Tibial artery (tissue), 4 donors: ENCODE measurements around the gene LTB4R2.

Source experiments
- DNase-seq, 2 donors: peaks; one replicate each; pipeline ENCODE4 v3.0.0-alpha.2; 2019
- H3K27ac ChIP-seq, 2 donors: fragments of 200-600 bp; sonication (generic) in 1 of 2; 1 replicate in 1 of 2; 2 replicates in 1 of 2; pipeline ENCODE4 v1.5.1; 2018 to 2019; ENCODE audit warnings: mild to moderate bottlenecking in 1 of 2
- H3K27me3 ChIP-seq, 2 donors: fragments of 200-600 bp; sonication (generic) in 1 of 2; one replicate each; pipeline versions ENCODE4 v1.5.1 to v1.6.0; 2016 to 2019
- H3K36me3 ChIP-seq, 3 donors: fragments of 200-600 bp; sonication (generic) in 2 of 3; one replicate each; pipeline ENCODE4 v1.5.1; 2016 to 2019; ENCODE audit warnings: mild to moderate bottlenecking in 2 of 3
- H3K4me1 ChIP-seq, 4 donors: fragments of 200-600 bp; sonication (generic) in 2 of 4; 1 replicate in 3 of 4; 2 replicates in 1 of 4; pipeline ENCODE4 v1.5.1; 2016 to 2019
- H3K4me3 ChIP-seq, 2 donors: fragments of 200-600 bp; sonication (generic) in 1 of 2; 1 replicate in 1 of 2; 2 replicates in 1 of 2; pipeline ENCODE4 v1.5.1; 2018 to 2019; ENCODE audit warnings: mild to moderate bottlenecking in 2 of 2
- H3K9me3 ChIP-seq, 3 donors: fragments of 200-600 bp; sonication (generic) in 1 of 3; one replicate each; pipeline ENCODE4 v1.5.1; 2016 to 2019
- intact Hi-C: fragments of 100-400 bp; cut with DNase I; formaldehyde crosslinking; loops from one replicate; pipeline ENCODE4 v1.15.0; 2023; ENCODE audit warnings: low total_unique reads
- TF ChIP-seq, protein P1 (sequence below), 2 experiments: fragments of 200-600 bp in 1 of 2; fragments of 450-650 bp in 1 of 2; IDR thresholded peaks; one replicate each; pipeline ENCODE4 v1.5.1; 2017 to 2019; ENCODE audit warnings: antibody characterized with exemption in 2 of 2, mild to moderate bottlenecking in 1 of 2, moderate library complexity in 1 of 2

LTB4R2 gene

GRCh38 chr14:24300326-24300980 is 9.5 kb upstream of the LTB4R2 start:
- Histone ChIP-seq H3K4me1 (peaks cover 0 to 34% (median 25%) of the 10 kb centered on the region in 4 donors), H3K27me3 (no peaks in the 10 kb centered on the region), H3K9me3 (no peaks in the 10 kb centered on the region), H3K27ac (peak overlapping the region; percentile 76 to 85), H3K4me3 (peak overlapping the region; percentile 91 to 96), H3K36me3 (peaks cover 49 to 54% (median 51%) of the 10 kb centered on the region in 3 donors)
- no peak for DNase-seq
- intact Hi-C loops: no loop called here
- TF ChIP-seq, protein P1, sequence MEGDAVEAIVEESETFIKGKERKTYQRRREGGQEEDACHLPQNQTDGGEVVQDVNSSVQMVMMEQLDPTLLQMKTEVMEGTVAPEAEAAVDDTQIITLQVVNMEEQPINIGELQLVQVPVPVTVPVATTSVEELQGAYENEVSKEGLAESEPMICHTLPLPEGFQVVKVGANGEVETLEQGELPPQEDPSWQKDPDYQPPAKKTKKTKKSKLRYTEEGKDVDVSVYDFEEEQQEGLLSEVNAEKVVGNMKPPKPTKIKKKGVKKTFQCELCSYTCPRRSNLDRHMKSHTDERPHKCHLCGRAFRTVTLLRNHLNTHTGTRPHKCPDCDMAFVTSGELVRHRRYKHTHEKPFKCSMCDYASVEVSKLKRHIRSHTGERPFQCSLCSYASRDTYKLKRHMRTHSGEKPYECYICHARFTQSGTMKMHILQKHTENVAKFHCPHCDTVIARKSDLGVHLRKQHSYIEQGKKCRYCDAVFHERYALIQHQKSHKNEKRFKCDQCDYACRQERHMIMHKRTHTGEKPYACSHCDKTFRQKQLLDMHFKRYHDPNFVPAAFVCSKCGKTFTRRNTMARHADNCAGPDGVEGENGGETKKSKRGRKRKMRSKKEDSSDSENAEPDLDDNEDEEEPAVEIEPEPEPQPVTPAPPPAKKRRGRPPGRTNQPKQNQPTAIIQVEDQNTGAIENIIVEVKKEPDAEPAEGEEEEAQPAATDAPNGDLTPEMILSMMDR (IDR thresholded peaks at IDR 0.05): no peak

- peaks cover 52 to 65% (median 59%) of the 10 kb centered on the region in 3 donors for H3K36me3 ChIP-seq
- intact Hi-C loops: no loop called here
- no peaks in the 10 kb centered on the region for H3K27me3 ChIP-seq
- no peaks in the 10 kb centered on the region for H3K9me3 ChIP-seq
- H3K4me1 ChIP-seq: peaks cover 0 to 22% (median 18%) of the 10 kb centered on the region in 4 donors
- no peak overlapping the region for H3K4me3 ChIP-seq
- H3K27ac ChIP-seq: no peak overlapping the region
- DNase-seq: no peak
- TF ChIP-seq, protein P1 (IDR thresholded peaks at IDR 0.05): no peak
These were observed 5.9 kb upstream of the LTB4R2 start for GRCh38 chr14:24304019-24304387.

- Histone ChIP-seq H3K4me3 (no peak overlapping the region), H3K27ac (no peak overlapping the region), H3K27me3 (no peaks in the 10 kb centered on the region), H3K36me3 (peaks cover 43 to 57% (median 51%) of the 10 kb centered on the region in 3 donors), H3K4me1 (peaks cover 0 to 29% (median 16%) of the 10 kb centered on the region in 4 donors), H3K9me3 (no peaks in the 10 kb centered on the region)
- intact Hi-C loops: no loop called here
- no peak for DNase-seq
- TF ChIP-seq, protein P1 (IDR thresholded peaks at IDR 0.05): no peak
These were observed 2.8 kb upstream of the LTB4R2 start for GRCh38 chr14:24307156-24307574.

DNA sequence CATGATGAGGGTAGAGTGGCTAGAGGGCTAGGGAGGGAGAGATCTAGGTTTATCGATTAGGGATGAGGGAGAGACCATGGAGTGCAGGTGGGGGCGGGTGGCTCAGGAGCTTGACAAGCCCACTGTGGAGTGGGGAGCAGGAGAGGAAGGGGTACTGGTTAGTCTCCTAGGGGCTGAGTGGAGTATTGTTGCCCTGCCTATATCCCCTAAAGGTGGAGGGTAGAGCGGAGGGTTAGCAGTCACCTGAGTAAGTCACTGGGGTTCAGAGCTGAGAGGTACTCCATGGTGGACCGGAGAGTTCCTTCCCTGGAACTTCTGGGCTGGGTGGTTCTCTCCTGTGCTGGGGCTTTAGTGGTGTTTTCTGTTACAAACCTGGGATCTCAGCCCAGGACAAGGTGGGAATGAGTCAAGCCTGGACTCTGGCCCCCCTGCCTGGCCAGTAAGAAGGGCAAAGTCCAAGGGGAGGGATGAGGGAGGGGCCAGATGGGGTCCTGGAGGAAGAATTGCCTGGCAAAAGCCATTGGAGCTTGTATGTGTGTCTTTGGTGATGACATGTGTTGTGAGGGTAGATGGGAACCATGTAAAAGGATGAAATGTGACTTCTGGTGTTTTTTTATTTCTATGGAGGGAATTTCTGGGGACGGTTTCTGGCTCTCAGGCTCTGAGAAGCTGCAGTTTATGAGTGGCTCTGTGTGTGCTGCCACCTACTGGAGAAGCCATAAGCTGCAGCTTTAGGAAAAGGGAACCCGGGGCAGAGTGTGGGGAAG is 2.2 kb upstream of the LTB4R2 start, which contains the start of gene CIDEB:
Gene CIDEB, minus strand, starts transcription at position 403 of the 767 bp plus-strand sequence. Its CDS starts 119 bp downstream, at position 284.
- Histone ChIP-seq H3K9me3 (no peaks in the 10 kb centered on the region), H3K27me3 (no peaks in the 10 kb centered on the region), H3K4me3 (no peak within 1 kb of the TSS), H3K27ac (no peak within 1 kb of the TSS), H3K4me1 (peaks cover 0 to 29% (median 16%) of the 10 kb centered on the region in 4 donors), H3K36me3 (peaks cover 37 to 51% (median 46%) of the 10 kb centered on the region in 3 donors)
- DNase-seq: peak in 1 of 2 donors; percentile 61
- TF ChIP-seq, protein P1 (IDR thresholded peaks at IDR 0.05): peak; percentile 71 to 90
- intact Hi-C loops: no loop called here

GRCh38 chr14:24308342-24309124 is 1.4 kb upstream of the LTB4R2 start:
- H3K27ac ChIP-seq: no peak overlapping the region
- intact Hi-C loops: no loop called here

More at GRCh38 chr14:24308342-24309124, 1.4 kb upstream of the LTB4R2 start:
- Histone ChIP-seq H3K36me3 (peaks cover 29 to 44% (median 38%) of the 10 kb centered on the region in 3 donors), H3K4me3 (no peak overlapping the region), H3K4me1 (peaks cover 0 to 29% (median 16%) of the 10 kb centered on the region in 4 donors), H3K27me3 (no peaks in the 10 kb centered on the region), H3K9me3 (no peaks in the 10 kb centered on the region)
- TF ChIP-seq, protein P1 (IDR thresholded peaks at IDR 0.05): no peak
- no peak for DNase-seq
